Dedifferentiated amniotic fluid mesenchymal stem cell (primary cell): ENCODE data around the gene SUV39H2.
"Not testable (repeated sequence)": the region's sequence is repeated elsewhere in the genome, so short reads cannot be mapped to it uniquely, and the experiment has no call there.

Source experiments
- DNase-seq: peaks from one replicate; pipeline ENCODE4 v3.0.0-alpha.2; 2016; ENCODE audit errors: extremely low spot score

SUV39H2 gene

GRCh38 chr10:14875941-14876340 is 2.7 kb upstream of the SUV39H2 start:
- DNase-seq = no peak

DNA sequence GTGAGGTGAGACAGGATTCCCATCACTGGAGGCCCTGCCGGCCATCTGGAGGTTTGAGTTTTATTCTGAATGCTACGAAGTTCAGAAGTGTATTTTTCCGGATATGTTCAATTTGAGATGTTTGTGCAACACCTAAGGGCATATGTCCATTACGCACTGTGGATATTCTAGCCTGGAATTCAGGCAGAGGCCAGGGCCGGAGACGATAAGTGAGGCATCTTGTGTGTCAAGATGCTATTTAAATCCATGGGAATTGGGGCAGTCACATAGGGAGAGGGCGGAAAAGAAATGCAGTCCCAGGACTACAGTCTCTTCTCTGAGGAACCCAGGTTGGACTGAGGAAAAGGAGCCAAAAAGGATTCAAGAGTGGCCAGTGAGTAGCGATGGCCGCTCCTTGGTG is 1.9 kb upstream of the SUV39H2 start:
- no peak for DNase-seq

GRCh38 chr10:14879124-14879927 is 660 bp downstream of the SUV39H2 start:
- no peak for DNase-seq

DNA sequence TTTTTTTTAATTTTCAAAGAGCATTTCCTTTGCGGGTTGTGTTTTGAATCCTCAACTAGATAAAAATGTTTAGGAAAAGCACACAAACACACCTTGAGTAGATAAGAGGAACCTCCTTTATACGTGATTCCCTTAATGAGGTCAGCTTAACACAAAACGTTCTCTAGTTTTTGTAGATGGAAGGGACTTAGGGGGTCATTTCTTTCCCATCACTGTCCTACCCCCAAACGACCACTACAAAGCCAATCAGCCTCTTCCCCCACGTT is 1.2 kb downstream of the SUV39H2 start:
- DNase-seq = no peak

GRCh38 chr10:14880229-14880628 is 1.6 kb downstream of the SUV39H2 start:
- no peak for DNase-seq

DNA sequence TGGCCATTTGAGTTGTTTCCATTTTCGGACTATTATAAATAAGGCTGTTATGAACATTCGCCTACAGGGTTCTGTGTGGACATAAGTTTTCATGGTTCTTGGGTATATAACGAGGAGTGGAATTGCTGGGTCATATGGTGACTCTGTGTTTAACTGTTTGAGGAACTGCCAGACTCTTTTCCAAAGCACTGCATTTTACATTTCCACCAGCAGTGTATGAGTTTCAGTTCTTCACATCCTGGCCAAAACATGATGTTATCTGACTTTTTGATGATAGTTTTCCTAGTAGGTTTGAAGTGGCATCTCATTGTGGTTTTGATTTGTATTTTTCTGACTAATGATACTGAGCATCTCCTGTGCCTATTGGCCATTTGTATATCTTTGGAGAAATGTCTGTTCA is 5.4 kb downstream of the SUV39H2 start:
- no peak for DNase-seq

GRCh38 chr10:14889318-14889717 is 10.7 kb downstream of the SUV39H2 start:
- no peak for DNase-seq

DNA sequence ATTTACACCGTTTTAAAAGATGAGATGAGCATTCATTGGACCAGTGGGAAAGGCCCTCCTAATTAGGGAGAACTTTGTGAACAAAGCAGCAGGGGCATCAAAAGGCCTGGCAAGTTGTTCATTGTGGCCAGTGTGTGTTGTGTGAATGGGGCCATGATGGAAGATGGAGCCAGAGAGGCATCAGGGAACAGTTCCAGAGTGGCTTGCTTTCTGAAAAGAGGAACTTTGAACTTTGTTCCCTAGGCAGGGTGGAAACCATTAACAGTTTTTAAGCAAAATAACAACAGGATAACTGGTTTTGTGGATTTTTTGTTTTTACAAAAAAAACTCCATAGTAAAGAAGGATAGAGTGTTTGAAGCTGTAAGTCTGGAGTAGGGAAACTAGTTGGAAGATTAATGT is 12.5 kb downstream of the SUV39H2 start:
- no peak for DNase-seq

DNA sequence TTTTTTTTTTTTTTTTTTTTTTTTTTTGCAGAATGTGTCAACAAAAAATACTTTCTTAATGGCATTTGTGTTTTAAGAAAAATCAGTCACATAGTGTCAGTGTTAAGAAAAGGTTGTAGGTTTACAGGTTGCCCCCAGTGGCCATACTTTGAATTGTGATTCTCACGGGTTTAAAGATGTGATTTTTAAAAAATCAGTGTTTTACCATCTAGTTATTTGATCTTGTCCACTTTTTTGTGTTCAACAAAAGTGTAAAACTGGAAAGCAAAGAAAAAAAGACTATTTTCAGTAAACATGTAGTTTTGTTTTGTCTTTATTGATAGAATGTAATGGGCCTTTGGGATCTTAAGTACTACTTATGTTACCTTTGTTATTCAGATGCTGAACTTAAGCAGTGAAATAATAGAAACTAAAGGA is 25.7 kb downstream of the SUV39H2 start:
- no peak for DNase-seq

GRCh38 chr10:14904864-14905263 is 26.2 kb downstream of the SUV39H2 start:
- DNase-seq = no peak

DNA sequence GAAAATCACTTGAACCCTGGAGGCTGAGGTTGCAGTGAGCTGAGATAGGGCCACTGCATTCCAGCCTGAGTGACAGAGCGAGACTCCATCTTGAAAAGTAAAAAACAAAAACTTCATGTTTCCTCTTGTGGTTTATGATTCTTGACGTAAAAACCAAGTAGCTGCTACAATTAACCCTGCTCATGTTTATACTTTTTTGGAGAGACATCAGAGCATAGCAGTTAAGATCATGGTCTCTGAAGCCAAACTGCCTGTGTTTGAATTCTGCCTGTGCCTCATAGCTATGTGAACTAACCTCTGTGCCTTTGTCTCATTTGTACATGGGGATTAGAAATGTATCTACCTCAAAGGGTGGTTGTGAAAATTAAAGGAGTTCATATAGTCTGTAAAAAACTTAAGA is 27.2 kb downstream of the SUV39H2 start:
- no peak for DNase-seq

DNA sequence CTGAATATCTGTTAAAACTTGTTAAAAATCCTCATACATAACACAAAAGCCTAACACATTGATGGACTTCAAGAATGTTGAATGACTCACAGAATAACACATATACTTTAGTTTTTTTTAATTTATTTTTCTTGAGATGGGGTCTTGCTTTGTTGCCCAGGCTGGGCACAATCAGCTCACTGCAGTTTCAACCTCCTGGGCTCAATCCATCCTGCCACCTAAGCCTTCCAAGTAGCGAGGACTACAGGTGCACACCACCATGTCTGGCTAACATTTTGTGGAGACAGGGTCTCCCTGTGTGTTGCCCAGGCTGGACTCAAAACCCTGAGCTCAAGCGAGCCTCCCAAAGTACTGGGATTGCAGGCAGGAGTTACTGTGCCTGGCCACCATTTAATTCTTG is 28.1 kb downstream of the SUV39H2 start:
- DNase-seq = no peak

DNA sequence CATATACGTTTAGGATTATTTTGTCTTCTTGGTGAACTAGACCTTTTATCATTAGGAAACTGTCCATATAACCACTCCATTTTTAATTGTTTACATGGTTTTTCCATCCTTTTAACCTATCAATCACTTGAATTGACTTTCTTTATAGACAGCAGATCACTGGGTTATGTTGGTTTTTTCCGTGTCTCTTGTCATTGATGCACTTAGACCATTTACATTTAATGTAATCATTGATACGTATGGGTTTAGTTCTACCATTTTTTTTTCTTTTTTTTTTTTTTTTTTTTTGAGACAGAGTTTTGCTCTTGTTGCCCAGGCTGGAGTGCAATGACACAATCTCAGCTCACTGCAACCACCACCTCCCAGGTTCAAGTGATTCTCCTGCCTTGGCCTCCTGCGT is 28.9 kb downstream of the SUV39H2 start:
- DNase-seq = not testable (repeated sequence)

DNA sequence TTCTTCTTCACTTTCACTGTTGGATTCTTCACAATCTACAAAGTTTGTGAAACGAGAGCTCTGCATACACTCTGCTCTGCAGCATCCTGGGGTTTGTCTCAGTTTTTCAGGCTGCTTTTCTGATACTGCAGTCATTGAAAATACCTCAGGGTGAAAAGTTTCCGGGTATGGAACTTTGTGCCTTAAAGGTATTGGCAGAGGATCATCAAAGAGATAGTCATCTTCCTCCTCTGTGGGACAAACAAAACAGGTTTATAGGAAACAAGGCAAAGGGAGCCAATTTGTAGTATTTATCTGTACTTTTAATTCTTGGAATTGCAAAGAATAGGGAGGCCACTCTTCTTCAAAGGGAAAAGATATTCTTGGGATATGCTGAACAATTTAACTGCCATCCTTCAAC is 30.4 kb downstream of the SUV39H2 start:
- DNase-seq = no peak

DNA sequence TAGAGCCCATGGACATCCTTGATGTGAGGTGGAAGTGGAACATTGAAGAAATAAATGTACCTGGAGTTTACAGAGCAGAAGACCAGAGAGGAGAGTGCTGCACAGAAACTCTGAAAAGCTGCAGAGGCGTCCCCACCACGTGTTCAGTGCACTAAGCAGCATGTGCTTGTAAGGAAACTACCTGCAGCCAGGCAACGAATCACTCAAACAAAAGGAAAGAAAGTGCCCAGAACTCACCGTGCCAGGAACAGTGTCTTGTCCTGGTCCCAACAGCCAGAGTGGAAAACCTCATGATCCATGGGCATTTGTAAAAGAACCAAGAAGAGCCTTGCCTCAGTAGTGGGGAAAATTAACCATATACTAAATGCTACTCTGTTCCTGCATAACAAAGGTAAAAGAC is 32.3 kb downstream of the SUV39H2 start:
- no peak for DNase-seq

DNA sequence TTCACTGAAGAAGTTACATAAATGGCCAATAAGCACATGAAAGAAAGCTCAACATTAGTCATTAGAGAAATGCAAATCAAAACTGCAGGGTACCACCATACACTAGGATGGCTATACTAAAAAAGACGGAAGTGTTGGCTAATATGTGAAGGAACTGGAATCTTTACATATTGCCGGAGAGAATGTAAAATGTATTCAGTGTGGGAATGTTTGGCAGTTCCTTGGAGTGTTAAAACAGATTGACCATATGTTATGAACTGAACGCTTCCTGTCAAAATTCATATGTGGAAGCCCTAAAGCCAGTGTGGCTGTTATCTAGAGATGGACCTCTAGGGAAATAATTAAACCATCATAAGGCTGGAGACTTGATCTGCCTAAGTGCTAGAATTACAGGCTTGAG is 33.1 kb downstream of the SUV39H2 start:
- DNase-seq = no peak

DNA sequence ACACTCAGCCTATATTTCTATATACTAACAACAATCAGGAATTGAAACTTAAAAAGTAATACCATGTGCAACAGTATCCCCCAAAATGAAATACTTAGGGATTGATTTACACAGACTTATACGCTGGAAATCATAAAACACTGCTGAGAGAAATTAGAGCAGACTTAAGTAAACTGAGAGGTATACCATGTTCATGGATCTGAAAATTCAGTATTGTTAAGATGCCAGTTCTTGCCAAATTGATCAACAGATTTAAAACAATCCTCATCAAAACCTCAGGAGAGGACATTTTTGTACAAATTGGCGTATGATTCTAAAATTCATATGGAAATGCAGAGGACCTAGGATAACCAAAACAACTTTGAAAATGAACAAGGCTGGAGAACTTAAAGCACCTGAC is 37.9 kb downstream of the SUV39H2 start:
- DNase-seq = no peak

- DNase-seq = no peak
These were observed 39.2 kb downstream of the SUV39H2 start for GRCh38 chr10:14917827-14918226.

DNA sequence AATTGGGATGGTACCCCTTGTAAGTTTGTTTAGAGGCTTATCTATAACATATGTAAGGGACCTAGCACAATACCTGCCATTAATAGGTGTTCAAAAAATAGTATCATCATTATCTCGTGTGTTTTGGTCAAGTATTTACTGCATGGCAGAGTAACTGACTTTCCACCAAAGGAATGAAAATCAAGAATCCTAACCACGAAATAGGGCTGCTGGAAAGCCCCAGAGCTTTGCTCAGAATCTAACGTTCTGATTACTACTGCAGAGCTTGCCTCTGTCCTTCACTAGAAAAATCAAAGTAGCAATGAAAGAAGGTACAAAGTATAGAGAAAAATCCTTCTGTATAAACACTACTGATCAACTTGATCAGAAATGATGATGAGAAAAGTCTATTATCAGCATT is 40.3 kb downstream of the SUV39H2 start:
- no peak for DNase-seq

DNA sequence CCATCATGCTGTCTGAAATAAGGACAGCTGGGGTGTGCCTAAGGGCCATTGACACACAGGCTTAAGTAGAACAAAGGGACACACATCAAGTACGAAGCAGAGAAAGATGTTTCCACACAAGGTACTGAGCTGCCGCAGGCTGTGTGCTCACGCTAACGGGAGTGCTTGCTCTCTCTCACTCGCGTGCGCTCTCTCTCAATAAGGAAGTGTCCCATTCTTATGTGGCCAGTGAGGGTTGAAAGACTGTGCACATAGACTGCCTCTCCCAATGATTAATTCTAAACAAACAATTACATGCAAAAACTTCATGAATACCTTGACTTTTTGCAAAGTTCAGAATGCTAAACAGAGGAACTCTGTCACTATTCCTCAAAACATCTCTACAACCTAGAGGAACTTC is 45.3 kb downstream of the SUV39H2 start:
- DNase-seq = no peak

DNA sequence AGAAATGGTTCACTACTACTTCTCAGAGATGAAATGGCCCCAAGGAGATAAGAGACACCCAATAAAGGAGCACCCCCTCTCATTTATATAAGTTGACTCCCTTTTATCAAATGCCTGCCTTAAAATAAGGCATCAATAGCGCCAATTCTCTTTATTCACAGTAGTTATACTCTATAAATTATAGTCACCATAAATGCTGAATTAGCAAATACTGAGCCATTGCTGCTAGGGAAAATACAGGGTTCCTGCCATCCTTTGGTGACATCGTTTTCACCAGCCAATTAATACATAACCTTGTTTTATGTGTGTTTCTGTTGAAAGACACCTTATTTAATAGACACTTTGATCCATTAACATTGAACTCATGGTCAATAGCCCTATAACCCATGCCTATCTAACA is 46.6 kb downstream of the SUV39H2 start:
- no peak for DNase-seq

GRCh38 chr10:14926061-14926470 is 47.4 kb downstream of the SUV39H2 start:
- DNase-seq = no peak

DNA sequence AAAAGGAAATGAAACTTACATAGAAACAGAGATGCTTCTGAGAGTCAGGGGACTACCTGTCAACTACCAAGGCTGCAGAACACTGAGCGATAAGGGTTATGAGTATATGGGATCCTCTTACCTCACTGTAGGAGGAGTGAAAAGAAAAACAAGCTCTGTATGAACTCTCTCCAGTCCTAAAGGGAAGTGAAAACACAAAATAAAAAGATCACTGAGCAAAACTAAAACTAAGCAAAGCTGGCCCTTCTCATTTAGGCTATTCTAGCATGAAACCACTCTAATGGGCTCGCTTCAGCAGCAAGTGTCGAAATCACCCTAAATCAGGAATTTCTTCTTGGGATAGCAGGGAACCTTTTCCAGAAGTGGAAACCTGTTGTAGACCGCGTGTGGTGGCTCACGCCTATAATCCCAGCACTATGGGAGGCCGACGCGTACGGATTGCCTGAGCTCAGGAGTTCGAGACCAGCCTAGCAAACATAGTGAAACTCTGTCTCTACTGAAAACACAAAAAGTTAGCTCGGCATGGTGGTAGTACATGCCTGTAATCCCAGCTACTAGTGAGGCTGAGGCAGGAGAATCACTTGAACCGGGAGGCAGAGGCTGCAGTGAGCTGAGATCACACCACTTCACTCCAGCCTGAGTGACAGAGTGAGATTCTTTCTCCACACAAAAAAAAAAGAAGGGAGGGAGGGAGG is 48.2 kb downstream of the SUV39H2 start:
- no peak for DNase-seq

DNA sequence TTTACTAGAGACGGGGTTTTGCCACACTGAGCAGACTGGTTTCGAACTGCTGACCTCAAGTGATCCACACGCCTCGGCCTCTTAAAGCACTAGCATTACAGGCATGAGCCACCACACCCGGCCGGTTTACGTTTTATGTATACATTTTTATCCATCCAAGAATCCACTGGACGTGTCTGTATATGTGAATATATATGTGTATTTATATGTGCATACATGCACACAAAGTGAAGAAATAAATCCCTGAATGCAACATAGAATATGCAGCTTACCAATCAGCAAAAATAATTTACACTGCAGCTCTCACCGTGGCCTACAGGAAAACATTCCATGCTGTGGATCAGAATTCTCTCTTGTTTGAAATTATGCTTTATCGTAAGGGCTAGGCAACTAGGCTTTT is 51.9 kb downstream of the SUV39H2 start:
- no peak for DNase-seq
